ENCODE data around the gene KAT2B. TPM values are rescaled to one million over a fixed set of nuclear protein-coding genes. Genes with fewer than 3 reads are reported as not detected.

Gene KAT2B
- total and polyA plus RNA-seq, 12 donors, result 5.4 to 32.2 (median 20.9) TPM

GRCh38 chr3:20039466-20039764 lies 831 bp upstream of the KAT2B start:
- intact Hi-C loops (cut with DNase I), result no loop called here
- no peaks in the 10 kb centered on the region for H3K27me3 ChIP-seq
- no peak for DNase-seq
- H3K9me3 ChIP-seq (replicated peaks in 1 of 3), result no peaks in the 10 kb centered on the region
- 0 to 1% (median 0%) methylated on average over 4 of the region's 4 CpGs for WGBS, 4 donors
- H3K4me3 ChIP-seq, result peak overlapping the region; percentile 28 to 99 (median 56)
- peaks cover 33 to 39% of the 10 kb centered on the region in 2 donors for H3K4me1 ChIP-seq (replicated peaks in 1 of 2)
- peak overlapping the region; percentile 79 to 98 (median 88) for H3K27ac ChIP-seq
- no peak for TF ChIP-seq POLR2A (IDR thresholded peaks at IDR 0.05)
- no peak for TF ChIP-seq CTCF (IDR thresholded peaks at IDR 0.05)
- no peaks in the 10 kb centered on the region for H3K36me3 ChIP-seq (replicated peaks in 1 of 2)

- WGBS, 4 donors, result 0 to 2% (median 0%) methylated on average over 10 to 64 of the region's 64 CpGs
- TF ChIP-seq POLR2A (IDR thresholded peaks at IDR 0.05) (peak in 1 of 2 donors; percentile 52), CTCF (IDR thresholded peaks at IDR 0.05) (peak in 1 of 6 experiments; percentile 8)
- Histone ChIP-seq H3K27me3 (no peaks in the 10 kb centered on the region), H3K4me1 (replicated peaks in 1 of 2) (peaks cover 33 to 39% of the 10 kb centered on the region in 2 donors), H3K9me3 (replicated peaks in 1 of 3) (no peaks in the 10 kb centered on the region), H3K4me3 (peak overlapping the region; percentile 34 to 99 (median 70)), H3K27ac (peak overlapping the region; percentile 64 to 98 (median 88)), H3K36me3 (replicated peaks in 1 of 2) (no peaks in the 10 kb centered on the region)
- peak; percentile 73 to 83 (median 80) for DNase-seq
- intact Hi-C loops (cut with DNase I), result loop anchor here (10.0 kb wide), 2 partner anchors 96 to 144 kb away; partner anchors contain the start of genes RAB5A (in 1 of the 2) and SGO1 (in 1 of the 2)
Measured at GRCh38 chr3:20040548-20041196, 426 bp downstream of the KAT2B start.

GRCh38 chr3:20041197-20041780 lies 1.0 kb downstream of the KAT2B start:
- Histone ChIP-seq H3K27ac (peak overlapping the region; percentile 64 to 98 (median 88)), H3K4me3 (peak overlapping the region; percentile 34 to 99 (median 70)), H3K4me1 (replicated peaks in 1 of 2) (peaks cover 33 to 39% of the 10 kb centered on the region in 2 donors), H3K9me3 (replicated peaks in 1 of 3) (no peaks in the 10 kb centered on the region), H3K27me3 (no peaks in the 10 kb centered on the region), H3K36me3 (replicated peaks in 1 of 2) (no peaks in the 10 kb centered on the region)
- no peak for TF ChIP-seq CTCF (IDR thresholded peaks at IDR 0.05)
- peak in 1 of 2 donors; percentile 39 for TF ChIP-seq POLR2A (IDR thresholded peaks at IDR 0.05)
- 0 to 1% (median 0%) methylated on average over 21 to 28 of the region's 28 CpGs for WGBS, 4 donors
- intact Hi-C loops (cut with DNase I), result loop anchor here (10.0 kb wide), 2 partner anchors 96 to 144 kb away; partner anchors contain the start of genes RAB5A (in 1 of the 2) and SGO1 (in 1 of the 2)
- DNase-seq, result peak; percentile 84 to 94 (median 92)

GRCh38 chr3:20042331-20042730 lies 2.1 kb downstream of the KAT2B start:
- peak overlapping the region in 3 of 5 donors; percentile 61 to 98 (median 92) for H3K27ac ChIP-seq
- H3K4me1 ChIP-seq (replicated peaks in 1 of 2), result peaks cover 33 to 39% of the 10 kb centered on the region in 2 donors
- TF ChIP-seq POLR2A (IDR thresholded peaks at IDR 0.05) (no peak), CTCF (IDR thresholded peaks at IDR 0.05) (no peak)
- no peaks in the 10 kb centered on the region for H3K27me3 ChIP-seq
- no peak for DNase-seq
- 22 to 59% (median 41%) methylated on average over 5 of the region's 5 CpGs for WGBS, 4 donors
- no peaks in the 10 kb centered on the region for H3K36me3 ChIP-seq (replicated peaks in 1 of 2)
- intact Hi-C loops (cut with DNase I), result loop anchor here (10.0 kb wide), 2 partner anchors 98 to 142 kb away; partner anchors contain the start of genes RAB5A (in 1 of the 2) and SGO1 (in 1 of the 2)
- H3K9me3 ChIP-seq (replicated peaks in 1 of 3), result no peaks in the 10 kb centered on the region
- no peak overlapping the region for H3K4me3 ChIP-seq
